ENCODE data around the gene NAV3.

DNA sequence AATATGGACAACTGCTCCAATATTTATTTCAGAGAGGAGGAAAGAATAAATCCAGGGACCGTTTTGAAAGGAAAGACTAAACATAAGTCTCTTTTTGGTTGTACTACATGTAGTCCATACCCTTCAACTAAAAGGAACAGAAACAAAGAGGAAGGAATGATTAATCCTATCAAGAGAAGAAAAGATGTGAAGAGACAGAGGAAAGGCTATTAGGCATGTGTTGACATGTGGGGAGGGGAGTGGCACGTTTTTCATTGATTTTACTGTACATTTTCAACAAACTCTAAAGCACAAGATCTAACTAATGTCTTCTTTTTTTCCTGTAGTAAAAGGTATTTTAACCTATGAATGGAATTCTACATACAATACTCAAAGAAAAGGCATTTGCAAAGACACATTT lies 85.6 kb downstream of the NAV3 start:
- TF ChIP-seq, protein P1, sequence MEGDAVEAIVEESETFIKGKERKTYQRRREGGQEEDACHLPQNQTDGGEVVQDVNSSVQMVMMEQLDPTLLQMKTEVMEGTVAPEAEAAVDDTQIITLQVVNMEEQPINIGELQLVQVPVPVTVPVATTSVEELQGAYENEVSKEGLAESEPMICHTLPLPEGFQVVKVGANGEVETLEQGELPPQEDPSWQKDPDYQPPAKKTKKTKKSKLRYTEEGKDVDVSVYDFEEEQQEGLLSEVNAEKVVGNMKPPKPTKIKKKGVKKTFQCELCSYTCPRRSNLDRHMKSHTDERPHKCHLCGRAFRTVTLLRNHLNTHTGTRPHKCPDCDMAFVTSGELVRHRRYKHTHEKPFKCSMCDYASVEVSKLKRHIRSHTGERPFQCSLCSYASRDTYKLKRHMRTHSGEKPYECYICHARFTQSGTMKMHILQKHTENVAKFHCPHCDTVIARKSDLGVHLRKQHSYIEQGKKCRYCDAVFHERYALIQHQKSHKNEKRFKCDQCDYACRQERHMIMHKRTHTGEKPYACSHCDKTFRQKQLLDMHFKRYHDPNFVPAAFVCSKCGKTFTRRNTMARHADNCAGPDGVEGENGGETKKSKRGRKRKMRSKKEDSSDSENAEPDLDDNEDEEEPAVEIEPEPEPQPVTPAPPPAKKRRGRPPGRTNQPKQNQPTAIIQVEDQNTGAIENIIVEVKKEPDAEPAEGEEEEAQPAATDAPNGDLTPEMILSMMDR (IDR thresholded peaks at IDR 0.05) = no peak
- TF ChIP-seq POLR2AphosphoS5 (IDR thresholded peaks at IDR 0.05; ENCODE audit: low read depth, low read length) (no peak), TCF7L2 (IDR thresholded peaks at IDR 0.05; ENCODE audit: low read depth, low read length) (no peak), SIN3A (IDR thresholded peaks at IDR 0.05; ENCODE audit: borderline replicate concordance, insufficient read depth, low read depth, low read length) (no peak)
- TF ChIP-seq, protein P2, sequence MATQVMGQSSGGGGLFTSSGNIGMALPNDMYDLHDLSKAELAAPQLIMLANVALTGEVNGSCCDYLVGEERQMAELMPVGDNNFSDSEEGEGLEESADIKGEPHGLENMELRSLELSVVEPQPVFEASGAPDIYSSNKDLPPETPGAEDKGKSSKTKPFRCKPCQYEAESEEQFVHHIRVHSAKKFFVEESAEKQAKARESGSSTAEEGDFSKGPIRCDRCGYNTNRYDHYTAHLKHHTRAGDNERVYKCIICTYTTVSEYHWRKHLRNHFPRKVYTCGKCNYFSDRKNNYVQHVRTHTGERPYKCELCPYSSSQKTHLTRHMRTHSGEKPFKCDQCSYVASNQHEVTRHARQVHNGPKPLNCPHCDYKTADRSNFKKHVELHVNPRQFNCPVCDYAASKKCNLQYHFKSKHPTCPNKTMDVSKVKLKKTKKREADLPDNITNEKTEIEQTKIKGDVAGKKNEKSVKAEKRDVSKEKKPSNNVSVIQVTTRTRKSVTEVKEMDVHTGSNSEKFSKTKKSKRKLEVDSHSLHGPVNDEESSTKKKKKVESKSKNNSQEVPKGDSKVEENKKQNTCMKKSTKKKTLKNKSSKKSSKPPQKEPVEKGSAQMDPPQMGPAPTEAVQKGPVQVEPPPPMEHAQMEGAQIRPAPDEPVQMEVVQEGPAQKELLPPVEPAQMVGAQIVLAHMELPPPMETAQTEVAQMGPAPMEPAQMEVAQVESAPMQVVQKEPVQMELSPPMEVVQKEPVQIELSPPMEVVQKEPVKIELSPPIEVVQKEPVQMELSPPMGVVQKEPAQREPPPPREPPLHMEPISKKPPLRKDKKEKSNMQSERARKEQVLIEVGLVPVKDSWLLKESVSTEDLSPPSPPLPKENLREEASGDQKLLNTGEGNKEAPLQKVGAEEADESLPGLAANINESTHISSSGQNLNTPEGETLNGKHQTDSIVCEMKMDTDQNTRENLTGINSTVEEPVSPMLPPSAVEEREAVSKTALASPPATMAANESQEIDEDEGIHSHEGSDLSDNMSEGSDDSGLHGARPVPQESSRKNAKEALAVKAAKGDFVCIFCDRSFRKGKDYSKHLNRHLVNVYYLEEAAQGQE (IDR thresholded peaks at IDR 0.05; ENCODE audit: insufficient read depth in 1 of 2, low read depth in 2 of 2, low read length in 1 of 2) = no peak
